Measurements from ENCODE around the gene MREG.

GRCh38 chr2:215900843-215901242 is 112.5 kb downstream of the MREG start:
- no peak for TF ChIP-seq POLR2A (IDR thresholded peaks at IDR 0.05)
- TF ChIP-seq, protein P1, sequence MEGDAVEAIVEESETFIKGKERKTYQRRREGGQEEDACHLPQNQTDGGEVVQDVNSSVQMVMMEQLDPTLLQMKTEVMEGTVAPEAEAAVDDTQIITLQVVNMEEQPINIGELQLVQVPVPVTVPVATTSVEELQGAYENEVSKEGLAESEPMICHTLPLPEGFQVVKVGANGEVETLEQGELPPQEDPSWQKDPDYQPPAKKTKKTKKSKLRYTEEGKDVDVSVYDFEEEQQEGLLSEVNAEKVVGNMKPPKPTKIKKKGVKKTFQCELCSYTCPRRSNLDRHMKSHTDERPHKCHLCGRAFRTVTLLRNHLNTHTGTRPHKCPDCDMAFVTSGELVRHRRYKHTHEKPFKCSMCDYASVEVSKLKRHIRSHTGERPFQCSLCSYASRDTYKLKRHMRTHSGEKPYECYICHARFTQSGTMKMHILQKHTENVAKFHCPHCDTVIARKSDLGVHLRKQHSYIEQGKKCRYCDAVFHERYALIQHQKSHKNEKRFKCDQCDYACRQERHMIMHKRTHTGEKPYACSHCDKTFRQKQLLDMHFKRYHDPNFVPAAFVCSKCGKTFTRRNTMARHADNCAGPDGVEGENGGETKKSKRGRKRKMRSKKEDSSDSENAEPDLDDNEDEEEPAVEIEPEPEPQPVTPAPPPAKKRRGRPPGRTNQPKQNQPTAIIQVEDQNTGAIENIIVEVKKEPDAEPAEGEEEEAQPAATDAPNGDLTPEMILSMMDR (IDR thresholded peaks at IDR 0.05), result no peak
